ENCODE data around the gene RET. TPM values are rescaled to one million over a fixed set of nuclear protein-coding genes. Genes with fewer than 3 reads are reported as not detected.
A peak's percentile ranks its signal among the peaks of the same experiment; 100 is the strongest.

Gene RET
- total and polyA plus RNA-seq, 2 of the 8 experiments (the other 6 are each of a cell fraction or from before 2014, with no cell fraction given): 6.7 to 8.4 TPM

DNA sequence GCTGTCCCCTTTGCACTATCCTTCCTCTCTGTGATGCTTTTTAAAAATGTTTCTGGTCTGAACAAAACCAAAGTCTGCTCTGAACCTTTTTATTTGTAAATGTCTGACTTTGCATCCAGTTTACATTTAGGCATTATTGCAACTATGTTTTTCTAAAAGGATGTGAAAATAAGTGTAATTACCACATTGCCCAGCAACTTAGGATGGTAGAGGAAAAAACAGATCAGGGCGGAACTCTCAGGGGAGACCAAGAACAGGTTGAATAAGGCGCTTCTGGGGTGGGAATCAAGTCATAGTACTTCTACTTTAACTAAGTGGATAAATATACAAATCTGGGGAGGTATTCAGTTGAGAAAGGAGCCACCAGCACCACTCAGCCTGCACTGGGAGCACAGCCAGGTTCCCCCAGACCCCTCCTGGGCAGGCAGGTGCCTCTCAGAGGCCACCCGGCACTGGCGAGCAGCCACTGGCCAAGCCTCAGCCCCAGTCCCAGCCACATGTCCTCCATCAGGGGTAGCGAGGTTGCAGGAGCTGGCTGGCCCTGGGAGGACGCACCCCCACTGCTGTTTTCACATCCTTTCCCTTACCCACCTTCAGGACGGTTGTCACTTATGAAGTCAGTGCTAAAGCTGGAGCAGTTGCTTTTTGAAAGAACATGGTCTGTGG, 50.0 kb downstream of the RET start:
- Histone ChIP-seq H3K4me3 (ENCODE audit: extremely low read depth in 1 of 4, insufficient read depth in 2 of 4, low read depth in 3 of 4, low read length in 4 of 4) (no peak overlapping the region), H4K5ac (ENCODE audit: insufficient read length, low read depth, low read length) (no peak overlapping the region), H3K14ac (ENCODE audit: insufficient read length) (no peak overlapping the region), H3K79me1 (ENCODE audit: low read depth, low read length) (no peaks in the 10 kb centered on the region), H3K27ac (ENCODE audit: low read depth, low read length) (no peak overlapping the region), H3K4ac (replicated peaks; ENCODE audit: insufficient read length, low read depth, low read length) (no peak overlapping the region), H3K23me2 (ENCODE audit: low read depth, low read length) (no peaks in the 10 kb centered on the region), H3K4me1 (replicated peaks in 1 of 4; ENCODE audit: control insufficient read depth in 3 of 4, insufficient read depth in 4 of 4, low read length in 3 of 4) (peaks cover 0 to 4% (median 1%) of the 10 kb centered on the region in 4 experiments; a peak in 1 of 7 replicates), H2AFZ (ENCODE audit: low read length) (no peak overlapping the region), H2BK5ac (ENCODE audit: low read depth, low read length) (no peak overlapping the region), H3K36me3 (ENCODE audit: control insufficient read depth in 2 of 4, insufficient read depth in 4 of 4, low read length in 3 of 4) (no peaks in the 10 kb centered on the region; a peak in 2 of 8 replicates), H2BK12ac (ENCODE audit: low read depth, low read length) (no peak overlapping the region), H2BK120ac (replicated peaks; ENCODE audit: low read depth, low read length) (no peak overlapping the region), H3K27me3 (replicated peaks in 1 of 4; ENCODE audit: control insufficient read depth in 3 of 4, extremely low read depth in 1 of 4, insufficient read depth in 3 of 4, low read length in 3 of 4) (no peaks in the 10 kb centered on the region), H3K79me2 (ENCODE audit: control insufficient read depth in 1 of 2, insufficient read depth in 2 of 2, low read length in 2 of 2) (no peaks in the 10 kb centered on the region), H3K18ac (ENCODE audit: extremely low read depth, low read length) (no peak overlapping the region), H4K8ac (ENCODE audit: extremely low read depth, insufficient read depth, low read length) (no peak overlapping the region), H3K9me3 (ENCODE audit: insufficient read depth in 2 of 2, low read depth in 1 of 2, low read length in 1 of 2) (no peaks in the 10 kb centered on the region; a peak in 1 of 4 replicates), H4K91ac (replicated peaks; ENCODE audit: insufficient read length, low read length) (no peak overlapping the region), H4K20me1 (replicated peaks in 1 of 2; ENCODE audit: control insufficient read depth in 1 of 2, insufficient read depth in 2 of 2, low read length in 2 of 2) (peaks cover 0 to 1% of the 10 kb centered on the region in 2 experiments), H3K4me2 (ENCODE audit: insufficient read depth in 1 of 2, low read depth in 2 of 2, low read length in 2 of 2) (no peak overlapping the region), H3K56ac (replicated peaks; ENCODE audit: insufficient read length, low read depth, low read length) (no peak overlapping the region), H3K9ac (replicated peaks in 1 of 4; ENCODE audit: extremely low read depth in 1 of 4, low read depth in 3 of 4, low read length in 3 of 4) (no peak overlapping the region), H3K23ac (ENCODE audit: insufficient read length) (no peak overlapping the region), H2BK15ac (ENCODE audit: low read length) (no peak overlapping the region), H2BK20ac (ENCODE audit: low read length) (no peak overlapping the region), H2AK5ac (ENCODE audit: low read depth, low read length) (no peak overlapping the region)
- no peak for FAIRE-seq
- DNase-seq (ENCODE audit: low read depth in 1 of 2, low spot score in 2 of 2): peak in 1 of 2 experiments; percentile 39
- WGBS, 2 experiments (ENCODE audit: extremely low coverage in 1 of 2, insufficient coverage in 1 of 2, insufficient read length in 1 of 2, insufficient replicate concordance in 2 of 2, low coverage in 1 of 2, low lambda C conversion rate in 2 of 2, missing lambda C conversion rate in 1 of 2): 84% methylated on average over 7 of the region's 7 CpGs; no CpG with 5 or more reads in 1 of the 2 experiments
- ChIA-PET CTCF (ENCODE audit: partially characterized antibody) (no interaction called here), POLR2A (ENCODE audit: partially characterized antibody) (no interaction called here)
- TF ChIP-seq CHD2 (IDR thresholded peaks at IDR 0.05; ENCODE audit: low read length) (no peak), GABPA (IDR thresholded peaks at IDR 0.05; ENCODE audit: borderline replicate concordance, insufficient read depth, low read length) (no peak), EGR1 (IDR thresholded peaks at IDR 0.05; ENCODE audit: borderline replicate concordance, low read depth, low read length) (no peak), KDM1A (IDR thresholded peaks at IDR 0.05; ENCODE audit: borderline replicate concordance, low read length) (no peak), ASH2L (IDR thresholded peaks at IDR 0.05; ENCODE audit: low read length) (no peak), JUND (IDR thresholded peaks at IDR 0.05; ENCODE audit: low read length) (no peak), RXRA (IDR thresholded peaks at IDR 0.05; ENCODE audit: insufficient read depth, low read depth, low read length) (no peak), SAP30 (IDR thresholded peaks at IDR 0.05; ENCODE audit: insufficient read depth, insufficient replicate concordance, low read length) (no peak)
- TF ChIP-seq, protein P1, sequence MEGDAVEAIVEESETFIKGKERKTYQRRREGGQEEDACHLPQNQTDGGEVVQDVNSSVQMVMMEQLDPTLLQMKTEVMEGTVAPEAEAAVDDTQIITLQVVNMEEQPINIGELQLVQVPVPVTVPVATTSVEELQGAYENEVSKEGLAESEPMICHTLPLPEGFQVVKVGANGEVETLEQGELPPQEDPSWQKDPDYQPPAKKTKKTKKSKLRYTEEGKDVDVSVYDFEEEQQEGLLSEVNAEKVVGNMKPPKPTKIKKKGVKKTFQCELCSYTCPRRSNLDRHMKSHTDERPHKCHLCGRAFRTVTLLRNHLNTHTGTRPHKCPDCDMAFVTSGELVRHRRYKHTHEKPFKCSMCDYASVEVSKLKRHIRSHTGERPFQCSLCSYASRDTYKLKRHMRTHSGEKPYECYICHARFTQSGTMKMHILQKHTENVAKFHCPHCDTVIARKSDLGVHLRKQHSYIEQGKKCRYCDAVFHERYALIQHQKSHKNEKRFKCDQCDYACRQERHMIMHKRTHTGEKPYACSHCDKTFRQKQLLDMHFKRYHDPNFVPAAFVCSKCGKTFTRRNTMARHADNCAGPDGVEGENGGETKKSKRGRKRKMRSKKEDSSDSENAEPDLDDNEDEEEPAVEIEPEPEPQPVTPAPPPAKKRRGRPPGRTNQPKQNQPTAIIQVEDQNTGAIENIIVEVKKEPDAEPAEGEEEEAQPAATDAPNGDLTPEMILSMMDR (IDR thresholded peaks at IDR 0.05; ENCODE audit: control extremely low read depth in 1 of 3, insufficient read depth in 1 of 3, low read depth in 1 of 3, low read length in 3 of 3): no peak

All from H1 (cell line).